OCI-LY7 (cell line): ENCODE measurements around the gene MZB1. TPM values are rescaled to one million over a fixed set of nuclear protein-coding genes. Genes with fewer than 3 reads are reported as not detected.

Experiments
- BruUV-seq: library from RNA; stranded (reverse); fragments of 400-500 nt; replicated peaks from 2 replicates; lab custom pipeline; 2021; lab: Mats Ljungman, UMichigan
- CTCF ChIA-PET: fragments of 300-600 bp; sonication (Branson Sonifier 250); formaldehyde crosslinking; loops from one replicate; lab custom pipeline; 2022; ENCODE audit warnings: antibody characterized with exemption; ENCODE audit not compliant: unreplicated experiment; lab: Charles Lee
- POLR2A ChIA-PET: fragments of 300-600 bp; sonication (Branson Sonifier 250); formaldehyde crosslinking; loops from one replicate; lab custom pipeline; 2022; ENCODE audit warnings: antibody characterized with exemption; lab: Charles Lee
- DNase-seq: peaks from one replicate; pipeline ENCODE4 v3.0.0-alpha.2; 2015; ENCODE audit warnings: low spot score
- H2AFZ ChIP-seq: fragments of 200-600 bp; sonication (generic), shearing (Covaris generic); 2 replicates; pipeline ENCODE4 v1.6.1; 2014; ENCODE audit warnings: mild to moderate bottlenecking, antibody characterized with exemption, low read length, moderate library complexity
- H3K27ac ChIP-seq: fragments of 200-600 bp; sonication (generic); 2 replicates; pipeline ENCODE4 v1.5.1; 2014; ENCODE audit warnings: mixed run types, low read depth, mild to moderate bottlenecking, moderate library complexity, low read length, inconsistent platforms; ENCODE audit not compliant: poor library complexity, severe bottlenecking
- H3K36me3 ChIP-seq: fragments of 200-600 bp; sonication (generic); 2 replicates; pipeline ENCODE4 v1.6.1; 2014; ENCODE audit warnings: mild to moderate bottlenecking, antibody characterized with exemption, low read length, moderate library complexity, mixed read lengths; ENCODE audit not compliant: insufficient read depth
- H3K4me1 ChIP-seq: fragments of 200-600 bp; sonication (generic); 2 replicates; pipeline ENCODE4 v1.5.1; 2014; ENCODE audit warnings: mild to moderate bottlenecking, low read length; ENCODE audit not compliant: insufficient read depth, poor library complexity, severe bottlenecking
- H3K4me2 ChIP-seq: fragments of 200-600 bp; sonication (generic); 2 replicates; pipeline ENCODE4 v1.6.1; 2014; ENCODE audit warnings: mild to moderate bottlenecking, low read length
- H3K4me3 ChIP-seq: fragments of 200-600 bp; sonication (generic); 2 replicates; pipeline ENCODE4 v1.5.1; 2014; ENCODE audit warnings: mild to moderate bottlenecking, low read depth, low read length; ENCODE audit not compliant: poor library complexity, severe bottlenecking
- H3K79me2 ChIP-seq: fragments of 200-600 bp; sonication (generic); 2 replicates; pipeline ENCODE4 v1.6.1; 2016; ENCODE audit warnings: low read depth, mild to moderate bottlenecking, low read length, moderate library complexity, mixed read lengths; ENCODE audit not compliant: insufficient read depth
- H3K9me2 ChIP-seq: fragments of 200-600 bp; sonication (generic); 2 replicates; pipeline ENCODE4 v1.6.1; 2016; ENCODE audit warnings: mild to moderate bottlenecking, low read length, mixed read lengths; ENCODE audit not compliant: insufficient read depth
- H3K9me3 ChIP-seq: fragments of 200-600 bp; sonication (generic); 2 replicates; pipeline ENCODE4 v1.6.1; 2014; ENCODE audit warnings: mild to moderate bottlenecking, mixed run types, low read length, mixed read lengths
- H4K20me1 ChIP-seq: fragments of 200-600 bp; sonication (generic); 2 replicates; pipeline ENCODE4 v1.6.1; 2014; ENCODE audit warnings: mild to moderate bottlenecking, antibody characterized with exemption, low read length, moderate library complexity, mixed read lengths; ENCODE audit not compliant: insufficient read depth
- EZH2phosphoT487 ChIP-seq: fragments of 200-600 bp; sonication (generic); IDR thresholded peaks from 2 replicates; pipeline ENCODE4 v1.6.1; 2018; ENCODE audit warnings: low read depth, borderline replicate concordance, mild to moderate bottlenecking, mixed run types, antibody characterized with exemption, low read length, moderate library complexity, mixed read lengths
- intact Hi-C: fragments of 100-400 bp; cut with micrococcal nuclease; formaldehyde crosslinking; loops from one replicate; pipeline ENCODE4 v1.10.0; 2022; ENCODE audit not compliant: unreplicated experiment
- total RNA-seq, 2 experiments: library from RNA; depleted of rRNA in 1 of 2; stranded (reverse); fragments of >200 nt in 1 of 2; shearing (Covaris generic) in 1 of 2; gene quantifications; 2 replicates each; pipeline ENCODE4 v1.2.3, GENCODE V29; 2014 to 2022
- TF ChIP-seq, protein P1 (sequence below): fragments of 200-600 bp; sonication (generic); conservative IDR thresholded peaks from 2 replicates; pipeline ENCODE4 v1.5.1; 2014; ENCODE audit warnings: mild to moderate bottlenecking, antibody characterized with exemption, low read length, moderate library complexity, mixed read lengths

The MZB1 gene
- total RNA-seq, 2 experiments from 2014 or later = 727 to 1,014 TPM

DNA sequence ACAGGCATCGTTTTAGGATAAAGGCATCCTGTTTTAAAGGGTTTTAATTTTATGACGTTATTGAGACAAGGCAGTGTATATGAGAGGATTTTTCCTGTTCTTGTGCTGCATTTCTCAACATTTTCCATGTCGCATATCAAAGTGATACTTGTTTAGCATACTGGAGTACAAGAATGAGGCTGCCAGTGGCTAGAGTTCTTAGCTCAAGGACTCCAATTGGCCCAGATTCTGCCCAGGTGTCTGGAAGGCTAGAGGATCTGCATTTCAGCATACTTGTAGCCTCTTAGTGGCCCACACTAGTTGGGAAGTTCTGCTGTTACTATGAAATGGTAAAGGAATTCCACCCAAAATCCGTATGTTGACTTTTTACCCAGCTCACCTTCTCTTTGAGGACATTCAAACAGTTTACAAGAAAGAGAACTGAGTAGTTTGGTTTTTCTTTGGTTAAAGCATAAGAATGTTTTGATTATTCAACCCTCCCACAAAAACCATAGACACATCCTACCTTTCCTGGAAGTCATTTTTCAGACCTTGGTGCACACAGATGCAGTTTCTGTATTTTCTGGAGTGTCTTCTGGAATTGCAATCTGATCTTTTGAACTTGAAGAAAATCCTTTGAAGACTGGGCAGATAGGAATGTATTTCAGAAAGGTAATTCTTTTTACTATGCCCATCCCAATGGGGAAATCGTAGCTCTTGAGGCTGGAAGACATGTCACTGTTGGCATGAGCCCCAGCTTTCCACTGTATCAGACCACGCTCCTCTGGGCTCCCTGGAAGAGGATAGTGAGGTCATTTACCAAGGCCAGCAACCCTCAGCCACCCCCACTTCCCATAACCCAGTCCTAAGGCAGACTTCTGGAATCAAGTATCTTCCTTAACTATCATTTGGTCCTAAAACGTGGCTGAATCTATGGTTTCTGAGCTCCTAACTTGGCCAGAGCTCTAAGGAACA, 18.0 kb downstream of the MZB1 start:
- H4K20me1 ChIP-seq = 0 out of 2 replicates have a peak, but pooled peaks cover 3% of the 10 kb centered on the region
- no peak overlapping the region for H3K4me3 ChIP-seq
- no peaks in the 10 kb centered on the region for H3K4me1 ChIP-seq
- TSS peak; percentile 25 for BruUV-seq
- H3K27ac ChIP-seq = no peak overlapping the region
- H3K9me3 ChIP-seq = no peaks in the 10 kb centered on the region
- no peak overlapping the region for H3K4me2 ChIP-seq
- no peaks in the 10 kb centered on the region for H3K9me2 ChIP-seq
- intact Hi-C loops = no loop called here
- no peak for DNase-seq
- TF ChIP-seq EZH2phosphoT487 = no peak
- TF ChIP-seq, protein P1, sequence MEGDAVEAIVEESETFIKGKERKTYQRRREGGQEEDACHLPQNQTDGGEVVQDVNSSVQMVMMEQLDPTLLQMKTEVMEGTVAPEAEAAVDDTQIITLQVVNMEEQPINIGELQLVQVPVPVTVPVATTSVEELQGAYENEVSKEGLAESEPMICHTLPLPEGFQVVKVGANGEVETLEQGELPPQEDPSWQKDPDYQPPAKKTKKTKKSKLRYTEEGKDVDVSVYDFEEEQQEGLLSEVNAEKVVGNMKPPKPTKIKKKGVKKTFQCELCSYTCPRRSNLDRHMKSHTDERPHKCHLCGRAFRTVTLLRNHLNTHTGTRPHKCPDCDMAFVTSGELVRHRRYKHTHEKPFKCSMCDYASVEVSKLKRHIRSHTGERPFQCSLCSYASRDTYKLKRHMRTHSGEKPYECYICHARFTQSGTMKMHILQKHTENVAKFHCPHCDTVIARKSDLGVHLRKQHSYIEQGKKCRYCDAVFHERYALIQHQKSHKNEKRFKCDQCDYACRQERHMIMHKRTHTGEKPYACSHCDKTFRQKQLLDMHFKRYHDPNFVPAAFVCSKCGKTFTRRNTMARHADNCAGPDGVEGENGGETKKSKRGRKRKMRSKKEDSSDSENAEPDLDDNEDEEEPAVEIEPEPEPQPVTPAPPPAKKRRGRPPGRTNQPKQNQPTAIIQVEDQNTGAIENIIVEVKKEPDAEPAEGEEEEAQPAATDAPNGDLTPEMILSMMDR = no peak
- no peak overlapping the region for H2AFZ ChIP-seq
- ChIA-PET CTCF (no interaction called here), POLR2A (interaction anchor here (0.9 kb wide), 1 partner anchor 16 kb away, joined by 3 read pairs; no protein-coding TSS in a partner anchor)
- peaks cover 74% of the 10 kb centered on the region for H3K36me3 ChIP-seq
- H3K79me2 ChIP-seq = no peaks in the 10 kb centered on the region

DNA sequence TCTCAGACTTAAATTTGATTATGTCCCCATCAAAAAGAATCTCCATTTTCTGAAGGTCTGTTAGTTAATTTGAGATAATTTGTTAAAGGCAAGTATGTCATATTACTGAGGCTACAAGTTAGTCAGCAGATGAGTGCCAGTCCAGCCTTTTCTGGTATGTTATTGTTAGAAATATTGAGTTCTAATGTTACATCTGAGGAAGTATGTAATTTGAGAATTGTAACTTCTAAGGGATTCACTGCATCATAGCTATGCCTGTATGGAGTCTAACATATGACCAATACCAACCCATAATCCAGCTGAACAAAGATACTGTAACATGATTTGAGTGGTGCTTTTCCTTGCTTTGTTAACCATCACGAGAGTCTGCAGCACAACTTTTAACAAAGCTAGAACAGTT, 20.5 kb downstream of the MZB1 start:
- Histone ChIP-seq H3K36me3 (peaks cover 79% of the 10 kb centered on the region), H3K27ac (no peak overlapping the region)
- intact Hi-C loops = no loop called here

More for the DNA sequence above, 20.5 kb downstream of the MZB1 start:
- Histone ChIP-seq H3K4me1 (no peaks in the 10 kb centered on the region), H3K9me3 (no peaks in the 10 kb centered on the region), H3K4me3 (no peak overlapping the region), H3K4me2 (no peak overlapping the region), H3K9me2 (no peaks in the 10 kb centered on the region), H3K79me2 (no peaks in the 10 kb centered on the region), H4K20me1 (0 out of 2 replicates have a peak, but pooled peaks cover 3% of the 10 kb centered on the region), H2AFZ (no peak overlapping the region)
- POLR2A ChIA-PET = interaction anchor here (0.6 to 1.3 kb wide), 4 partner anchors 7 to 58 kb away, joined by 3 to 7 read pairs (median 4); no protein-coding TSS in a partner anchor
- TF ChIP-seq, protein P1 = no peak
- TF ChIP-seq EZH2phosphoT487 = no peak
- CTCF ChIA-PET = no interaction called here
- BruUV-seq = TSS peak; percentile 80
- DNase-seq = no peak
